Heart left ventricle (tissue), 16 donors: ENCODE results near the gene CACNB4. TPM values are rescaled to one million over a fixed set of nuclear protein-coding genes. Genes with fewer than 3 reads are reported as not detected.

Source experiments
- ATAC-seq, 4 donors: fragments of 200-7000 bp; cut with Tn5 transposase; one replicate each; pipeline ENCODE4 v1.9.1; 2020 to 2022; ENCODE audit warnings: moderate library complexity in 4 of 4, mild to moderate bottlenecking in 3 of 4, moderate number of reproducible peaks in 1 of 4
- DNase-seq, 5 donors: peaks; one replicate each; pipeline ENCODE4 v3.0.0-alpha.2; 2020
- H3K27ac ChIP-seq, 12 donors: fragments of 200-600 bp; sonication (generic) in 4 of 12; one replicate each; pipeline versions ENCODE4 v1.5.0 to v1.8.0; 2016 to 2022; ENCODE audit warnings: mild to moderate bottlenecking in 2 of 12
- H3K27me3 ChIP-seq, 9 donors: fragments of 200-600 bp; sonication (generic) in 2 of 9; one replicate each; pipeline versions ENCODE4 v1.5.1 to v1.8.0; 2016 to 2022; ENCODE audit warnings: mild to moderate bottlenecking in 3 of 9
- H3K36me3 ChIP-seq, 9 donors: fragments of 200-600 bp; sonication (generic) in 2 of 9; one replicate each; pipeline versions ENCODE4 v1.5.0 to v1.8.0; 2018 to 2022; ENCODE audit warnings: mild to moderate bottlenecking in 2 of 9
- H3K4me1 ChIP-seq, 12 donors: fragments of 200-600 bp; sonication (generic) in 4 of 12; one replicate each; pipeline versions ENCODE4 v1.5.0 to v1.8.0; 2016 to 2022; ENCODE audit warnings: mild to moderate bottlenecking in 3 of 12
- H3K4me3 ChIP-seq, 12 donors: fragments of 200-600 bp; sonication (generic) in 4 of 12; one replicate each; pipeline versions ENCODE4 v1.5.0 to v1.8.0; 2017 to 2022; ENCODE audit warnings: mild to moderate bottlenecking in 9 of 12, moderate library complexity in 4 of 12
- H3K9me3 ChIP-seq, 12 donors: fragments of 200-600 bp; sonication (generic) in 4 of 12; one replicate each; pipeline versions ENCODE4 v1.5.0 to v1.8.0; 2016 to 2022; ENCODE audit warnings: mild to moderate bottlenecking in 1 of 12
- CTCF ChIP-seq, 12 donors: fragments of 200-600 bp; sonication (generic) in 4 of 12; IDR thresholded peaks; one replicate each; pipeline versions ENCODE4 v1.5.0 to v1.8.0; 2018 to 2022; ENCODE audit warnings: antibody characterized with exemption in 12 of 12, mild to moderate bottlenecking in 5 of 12
- POLR2A ChIP-seq, 2 donors: fragments of 450-650 bp; IDR thresholded peaks; one replicate each; pipeline ENCODE4 v1.6.1; 2017; ENCODE audit warnings: antibody characterized with exemption in 2 of 2, mild to moderate bottlenecking in 2 of 2, moderate library complexity in 2 of 2
- WGBS, 4 donors: extraction: QIAGEN DNeasy Blood & Tissue Kit in 2 of 4; methylation state at CpG; one replicate each; pipeline versions ENCODE4 v1.1.5 to v1.1.7; 2013 to 2018; 5-methylcytosine and 5-hydroxymethylcytosine counted together
- intact Hi-C, 10 donors: fragments of 100-400 bp; cut with DNase I; formaldehyde crosslinking; loops; one replicate each; pipeline versions ENCODE4 v1.11.1 to v1.14.2; 2022
- polyA plus RNA-seq, 2 donors: library from polyadenylated mRNA; stranded (reverse); fragments of 200-250 nt; gene quantifications; one replicate each; pipeline ENCODE4 v1.2.3, GENCODE V29; 2013
- total RNA-seq, 9 donors: library from RNA; depleted of rRNA in 2 of 9; stranded (reverse); fragments of >200 nt in 2 of 9; fragmentation: NEBNext Ultra II Directional in 3 of 9; extraction: Animal tissue kit (Norgen Biotek cat#: 25700) in 3 of 9; gene quantifications; one replicate each; pipeline versions ENCODE4 v1.1.0 to v1.2.4, GENCODE V29; 2016 to 2023
- donor health status: ischemic (EF 13 %, LVEDD 7.1; RV severe dilation, severe dysfunction).
- donor health status: healthy with polysubstance abuse.
- donor health status: DM: no; HTN: yes; CAD: no.
- donor health status: DM: no; HTN: no; CAD: no.
- donor health status: ischemic (EF 25% LVEDD 6.9; RV normal size, moderate dysfunction).
- donor health status: ischemic (EF 25% LVEDD 5.7; RV mildly dilated, moderate dysfunction).
- donor health status: healthy.
- donor health status: DM: yes; HTN: yes; CAD: no.
- donor health status: ischemic (EF 35%, LVEDD 5.7; RV mildly dilated, moderate dysfunction).
- donor health status: nonischemic (EF 11% LVEDD 7.7; RV severe dilation, severe dysfunction).
- donor health status: DM: yes; HTN: yes; CAD: no.
- donor health status: PGD.
- donor health status: ischemic (EF 29% LVEDD 5.4; RV normal size, mild dysfunction).
- donor health status: nonischemic (EF 23%, LVEDD 6.1; RV moderate dilation, normal function).

Gene CACNB4
- total and polyA plus RNA-seq, 11 donors: 0.03 to 1.5 (median 0.39) TPM

- 94 to 97% (median 96%) methylated on average over 4 of the region's 4 CpGs for WGBS, 4 donors
- intact Hi-C loops: no loop called here
- ATAC-seq: no peak
Observed at GRCh38 chr2:151961558-151961957, 137.3 kb downstream of the CACNB4 start.

GRCh38 chr2:151959238-151959637 is 139.6 kb downstream of the CACNB4 start:
- no peak overlapping the region for H3K4me3 ChIP-seq
- no peaks in the 10 kb centered on the region for H3K27me3 ChIP-seq
- no peaks in the 10 kb centered on the region for H3K9me3 ChIP-seq
- ATAC-seq (no peak), DNase-seq (no peak)
- WGBS, 4 donors: 85 to 96% (median 90%) methylated on average over 1 of the region's 1 CpG
- H3K36me3 ChIP-seq: no peaks in the 10 kb centered on the region
- H3K4me1 ChIP-seq: no peaks in the 10 kb centered on the region
- TF ChIP-seq CTCF (IDR thresholded peaks at IDR 0.05) (no peak), POLR2A (IDR thresholded peaks at IDR 0.05) (no peak)
- no peak overlapping the region for H3K27ac ChIP-seq
- intact Hi-C loops: no loop called here

More at GRCh38 chr2:151961558-151961957, 137.3 kb downstream of the CACNB4 start:
- Histone ChIP-seq H3K4me3 (no peak overlapping the region), H3K9me3 (no peaks in the 10 kb centered on the region), H3K27me3 (no peaks in the 10 kb centered on the region), H3K36me3 (no peaks in the 10 kb centered on the region), H3K4me1 (no peaks in the 10 kb centered on the region), H3K27ac (no peak overlapping the region)
- TF ChIP-seq CTCF (IDR thresholded peaks at IDR 0.05): no peak
- no peak for TF ChIP-seq POLR2A (IDR thresholded peaks at IDR 0.05)
- DNase-seq: no peak

GRCh38 chr2:151953467-151953866 is 145.4 kb downstream of the CACNB4 start:
- no peak overlapping the region for H3K27ac ChIP-seq
- H3K27me3 ChIP-seq: no peaks in the 10 kb centered on the region
- TF ChIP-seq CTCF (IDR thresholded peaks at IDR 0.05) (peak in 3 of 12 donors; percentile 21 to 27 (median 27)), POLR2A (IDR thresholded peaks at IDR 0.05) (no peak)
- no peaks in the 10 kb centered on the region for H3K9me3 ChIP-seq
- H3K4me1 ChIP-seq: no peaks in the 10 kb centered on the region
- DNase-seq (no peak), ATAC-seq (no peak)
- 60 to 68% (median 66%) methylated on average over 2 of the region's 2 CpGs for WGBS, 4 donors
- H3K36me3 ChIP-seq: no peaks in the 10 kb centered on the region
- no peak overlapping the region for H3K4me3 ChIP-seq
- intact Hi-C loops: no loop called here

GRCh38 chr2:151952691-151953456 is 146.0 kb downstream of the CACNB4 start:
- Histone ChIP-seq H3K36me3 (no peaks in the 10 kb centered on the region), H3K9me3 (no peaks in the 10 kb centered on the region), H3K27me3 (no peaks in the 10 kb centered on the region), H3K4me3 (no peak overlapping the region), H3K27ac (no peak overlapping the region), H3K4me1 (peaks cover 0 to 5% (median 0%) of the 10 kb centered on the region in 12 donors)
- intact Hi-C loops: no loop called here
- DNase-seq: no peak
- no peak for ATAC-seq
- 87 to 92% (median 88%) methylated on average over 14 of the region's 14 CpGs for WGBS, 4 donors
- TF ChIP-seq POLR2A (IDR thresholded peaks at IDR 0.05): no peak
- no peak for TF ChIP-seq CTCF (IDR thresholded peaks at IDR 0.05)
